Muscle of back (tissue), 11 donors: ENCODE measurements around the gene ECI2. TPM values are rescaled to one million over a fixed set of nuclear protein-coding genes. Genes with fewer than 3 reads are reported as not detected.
"Not testable (repeated sequence)": the region's sequence is repeated elsewhere in the genome, so short reads cannot be mapped to it uniquely, and the experiment has no call there.

ENCODE experiments used
- DNase-seq, 3 donors: peaks; one replicate each; pipeline versions ENCODE4 v3.0.0 to v3.0.0-alpha.2; 2013
- polyA plus RNA-seq, 10 donors: library from polyadenylated mRNA; unstranded; fragments of 120-200 nt; gene quantifications; one replicate each; pipeline ENCODE4 v1.2.1, GENCODE V29; 2013; ENCODE audit not compliant: insufficient read length in 10 of 10

The ECI2 gene
- polyA plus RNA-seq, 10 donors, result 44.5 to 64.7 (median 52.5) TPM

- DNase-seq, result no peak
Observed at GRCh38 chr6:4108561-4109093, 26.7 kb downstream of the ECI2 start.

- no peak for DNase-seq
Observed at GRCh38 chr6:4107873-4108272, 27.5 kb downstream of the ECI2 start.

GRCh38 chr6:4105980-4106536, 29.3 kb downstream of the ECI2 start:
- DNase-seq, result no peak

- no peak for DNase-seq
Observed at GRCh38 chr6:4103929-4104328, 31.4 kb downstream of the ECI2 start.

GRCh38 chr6:4102687-4103244, 32.6 kb downstream of the ECI2 start:
- DNase-seq, result no peak

GRCh38 chr6:4101298-4101697, 34.1 kb downstream of the ECI2 start:
- no peak for DNase-seq

- no peak for DNase-seq
Observed at GRCh38 chr6:4100655-4101054, 34.7 kb downstream of the ECI2 start.

GRCh38 chr6:4093288-4093687, 42.1 kb downstream of the ECI2 start:
- no peak for DNase-seq

- DNase-seq, result no peak
Observed at GRCh38 chr6:4091941-4092340, 43.4 kb downstream of the ECI2 start.

GRCh38 chr6:4090043-4090442, 45.3 kb downstream of the ECI2 start:
- not testable (repeated sequence) for DNase-seq

- DNase-seq, result no peak
Observed at GRCh38 chr6:4088704-4089103, 46.7 kb downstream of the ECI2 start.

- peak in 1 of 3 donors; percentile 22 for DNase-seq
Observed at GRCh38 chr6:4085332-4085700, 50.1 kb downstream of the ECI2 start.

GRCh38 chr6:4084444-4085331, 50.7 kb downstream of the ECI2 start:
- no peak for DNase-seq

- peak in 1 of 3 donors; percentile 19 for DNase-seq
Observed at GRCh38 chr6:4078691-4079471, 56.5 kb downstream of the ECI2 start, which contains the start of gene FAM217A. TSS of gene FAM217A (minus strand) at chr6:4079137. CDS start at chr6:4077414, 1,723 bp downstream.

GRCh38 chr6:4074478-4075235, 60.7 kb downstream of the ECI2 start:
- no peak for DNase-seq

- DNase-seq, result no peak
Observed at GRCh38 chr6:4071330-4071729, 64.0 kb downstream of the ECI2 start.

GRCh38 chr6:4069199-4069598, 66.2 kb downstream of the ECI2 start:
- DNase-seq, result no peak

GRCh38 chr6:4067673-4068072, 67.7 kb downstream of the ECI2 start:
- DNase-seq, result no peak

GRCh38 chr6:4066029-4066755, 69.2 kb downstream of the ECI2 start:
- no peak for DNase-seq
